NCI-H2196 treated with DMSO at 0.1 percent for 48 hours (cell line): ENCODE data around the gene PSMB3.

Experiments
- DNase-seq: peaks from one replicate; lab custom pipeline; 2025; ENCODE audit not compliant: unreplicated experiment; lab: John Stamatoyannopoulos, UW

PSMB3 gene

DNA sequence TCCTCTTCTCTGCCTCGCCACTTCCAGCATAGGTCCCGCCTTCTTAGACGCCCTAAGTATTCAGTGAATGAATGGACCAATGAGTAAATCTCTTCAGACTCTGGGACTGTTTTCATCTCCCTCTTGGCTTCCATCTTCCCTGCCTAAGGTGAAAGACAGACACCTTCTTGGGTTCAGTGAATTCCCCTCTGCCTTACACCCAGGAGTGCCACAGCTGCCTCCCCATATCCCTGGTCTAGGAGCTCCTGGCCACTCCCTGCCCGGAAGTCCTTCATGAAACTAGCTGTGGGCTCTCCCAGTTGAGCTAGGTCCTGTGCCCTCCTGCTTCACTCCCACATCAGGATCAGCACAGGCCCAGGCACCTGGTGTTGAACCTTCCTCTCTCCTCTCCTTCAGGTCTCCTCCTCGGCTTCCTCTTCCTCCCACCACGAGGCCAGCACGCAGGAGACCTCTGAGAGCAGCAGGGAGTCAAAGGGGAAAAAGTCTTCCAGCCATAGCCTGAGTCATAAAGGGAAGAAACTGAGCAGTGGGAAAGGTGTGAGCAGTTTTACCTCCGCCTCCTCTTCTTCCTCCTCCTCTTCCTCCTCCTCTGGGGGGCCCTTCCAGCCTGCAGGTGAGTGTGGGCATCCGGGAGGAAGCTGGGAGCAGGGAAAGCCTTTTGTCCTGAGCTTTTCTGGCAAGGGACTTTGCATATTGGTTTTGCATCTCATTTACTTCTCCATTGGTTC lies 37.2 kb upstream of the PSMB3 start:
- DNase-seq, result no peak

DNA sequence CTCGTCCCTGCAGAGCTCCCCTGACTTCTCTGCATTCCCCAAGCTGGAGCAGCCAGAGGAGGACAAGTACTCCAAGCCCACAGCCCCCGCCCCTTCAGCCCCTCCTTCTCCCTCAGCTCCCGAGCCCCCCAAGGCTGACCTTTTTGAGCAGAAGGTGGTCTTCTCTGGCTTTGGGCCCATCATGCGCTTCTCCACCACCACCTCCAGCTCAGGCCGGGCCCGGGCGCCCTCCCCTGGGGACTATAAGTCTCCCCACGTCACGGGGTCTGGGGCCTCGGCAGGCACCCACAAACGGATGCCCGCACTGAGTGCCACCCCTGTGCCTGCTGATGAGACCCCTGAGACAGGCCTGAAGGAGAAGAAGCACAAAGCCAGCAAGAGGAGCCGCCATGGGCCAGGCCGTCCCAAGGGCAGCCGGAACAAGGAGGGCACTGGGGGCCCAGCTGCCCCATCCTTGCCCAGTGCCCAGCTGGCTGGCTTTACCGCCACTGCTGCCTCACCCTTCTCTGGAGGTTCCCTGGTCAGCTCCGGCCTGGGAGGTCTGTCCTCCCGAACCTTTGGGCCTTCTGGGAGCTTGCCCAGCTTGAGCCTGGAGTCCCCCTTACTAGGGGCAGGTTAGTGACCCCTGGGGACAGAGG lies 36.1 kb upstream of the PSMB3 start:
- no peak for DNase-seq

DNA sequence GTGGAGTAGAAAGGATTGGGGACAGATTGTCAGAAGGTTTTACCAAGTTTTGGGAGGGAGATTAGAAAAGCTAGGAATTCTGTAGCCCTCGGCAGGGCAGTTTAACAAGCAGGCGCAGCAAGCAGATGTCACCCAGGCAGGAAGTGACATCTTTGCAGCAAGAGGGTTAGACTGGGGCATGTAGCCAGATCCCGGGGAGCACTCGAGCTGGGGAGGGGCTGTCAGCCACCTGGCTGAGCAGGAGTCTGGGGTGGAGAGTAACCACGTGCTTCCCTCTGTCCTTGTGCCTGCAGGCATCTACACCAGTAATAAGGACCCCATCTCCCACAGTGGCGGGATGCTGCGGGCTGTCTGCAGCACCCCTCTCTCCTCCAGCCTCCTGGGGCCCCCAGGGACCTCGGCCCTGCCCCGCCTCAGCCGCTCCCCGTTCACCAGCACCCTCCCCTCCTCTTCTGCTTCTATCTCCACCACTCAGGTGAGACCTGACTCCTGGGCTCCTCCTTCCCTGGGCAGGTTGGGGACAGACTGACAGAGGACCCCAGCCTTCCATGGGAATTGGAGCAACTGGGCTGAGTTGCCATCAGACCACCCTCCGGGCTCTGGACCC lies 35.3 kb upstream of the PSMB3 start:
- no peak for DNase-seq

DNA sequence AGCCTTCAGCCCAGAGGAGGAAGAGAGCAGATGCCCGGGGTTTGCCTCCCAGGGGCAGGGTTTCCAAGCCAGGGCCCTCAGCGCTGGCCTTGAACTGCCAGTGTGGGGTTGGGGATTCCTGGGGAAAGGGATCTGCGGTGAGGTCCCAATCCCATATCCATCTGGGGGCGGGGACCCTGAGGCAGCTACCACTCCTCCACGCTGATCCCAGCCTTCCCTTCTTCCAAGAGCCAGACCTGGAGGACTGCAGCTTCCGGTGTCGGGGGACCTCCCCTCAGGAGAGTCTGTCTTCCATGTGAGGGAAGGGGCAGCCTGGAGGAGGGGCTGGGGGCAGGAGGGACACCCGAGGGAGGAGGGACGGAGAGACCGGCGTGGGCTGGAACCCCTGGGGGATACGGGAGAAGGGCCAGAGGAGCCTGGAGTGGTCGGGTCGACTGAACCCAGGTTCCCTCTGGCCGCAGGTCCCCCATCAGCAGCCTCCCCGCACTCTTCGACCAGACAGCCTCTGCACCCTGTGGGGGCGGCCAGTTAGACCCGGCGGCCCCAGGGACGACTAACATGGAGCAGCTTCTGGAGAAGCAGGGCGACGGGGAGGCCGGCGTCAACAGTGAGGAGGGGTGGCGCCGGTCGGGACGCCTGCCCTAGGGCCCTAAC lies 33.1 kb upstream of the PSMB3 start:
- no peak for DNase-seq

DNA sequence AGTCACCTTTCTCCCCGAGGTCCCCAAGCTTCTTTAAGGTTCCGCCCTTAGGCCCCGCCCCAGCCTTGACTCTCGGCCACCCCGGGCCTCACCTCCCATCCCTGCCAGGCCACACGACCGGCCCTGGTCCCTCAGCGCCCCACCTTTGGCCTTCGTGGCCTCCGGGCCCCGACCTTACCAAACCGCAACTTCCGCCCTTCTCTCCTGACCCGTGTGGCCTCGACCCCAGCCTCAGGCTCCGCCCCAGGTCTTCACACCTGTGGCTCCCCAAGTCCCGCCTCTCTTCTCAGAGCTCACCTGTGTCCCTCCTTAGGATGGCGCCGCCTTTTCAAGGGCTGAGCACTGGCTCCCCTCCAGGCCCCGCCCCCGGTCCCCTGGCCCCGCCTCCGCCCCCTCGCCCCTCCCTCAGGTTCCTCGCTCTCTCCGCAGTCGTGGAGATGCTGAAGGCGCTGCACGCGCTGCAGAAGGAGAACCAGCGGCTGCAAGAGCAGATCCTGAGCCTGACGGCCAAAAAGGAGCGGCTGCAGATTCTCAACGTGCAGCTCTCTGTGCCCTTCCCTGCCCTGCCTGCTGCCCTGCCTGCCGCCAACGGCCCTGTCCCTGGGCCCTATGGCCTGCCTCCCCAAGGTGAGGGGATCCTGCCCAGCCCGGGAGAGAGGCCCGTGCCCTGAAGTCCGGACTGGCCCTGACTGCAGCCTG lies 32.4 kb upstream of the PSMB3 start:
- no peak for DNase-seq

DNA sequence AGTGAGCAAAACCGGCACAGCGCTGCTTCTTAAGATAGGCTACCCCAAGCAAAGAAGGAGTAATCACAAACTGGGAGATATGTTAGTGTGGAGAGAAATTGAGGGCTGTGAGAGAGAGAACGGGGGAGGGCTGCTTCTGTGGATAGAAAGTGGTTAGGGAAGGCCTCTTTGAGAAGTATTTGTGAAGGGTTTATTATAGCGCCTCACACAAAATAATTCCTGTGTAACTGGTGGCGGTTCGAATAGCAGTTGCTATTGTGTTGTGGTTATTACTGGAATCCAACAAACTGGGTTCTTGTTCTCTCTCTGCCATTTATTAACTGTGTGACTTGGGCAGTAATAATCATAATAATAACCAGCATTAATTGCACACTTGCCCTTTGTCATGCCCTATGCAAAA lies 31.6 kb upstream of the PSMB3 start:
- DNase-seq, result no peak

DNA sequence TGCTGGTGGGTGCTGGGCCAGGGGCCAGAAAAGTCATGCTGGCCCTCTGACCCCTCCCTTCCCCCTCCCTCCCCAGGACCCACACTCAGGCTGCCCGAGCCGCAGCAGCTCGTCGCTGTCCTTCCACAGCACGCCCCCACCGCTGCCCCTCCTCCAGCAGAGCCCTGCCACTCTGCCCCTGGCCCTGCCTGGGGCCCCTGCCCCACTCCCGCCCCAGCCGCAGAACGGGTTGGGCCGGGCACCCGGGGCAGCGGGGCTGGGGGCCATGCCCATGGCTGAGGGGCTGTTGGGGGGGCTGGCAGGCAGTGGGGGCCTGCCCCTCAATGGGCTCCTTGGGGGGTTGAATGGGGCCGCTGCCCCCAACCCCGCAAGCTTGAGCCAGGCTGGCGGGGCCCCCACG lies 30.7 kb upstream of the PSMB3 start:
- no peak for DNase-seq

DNA sequence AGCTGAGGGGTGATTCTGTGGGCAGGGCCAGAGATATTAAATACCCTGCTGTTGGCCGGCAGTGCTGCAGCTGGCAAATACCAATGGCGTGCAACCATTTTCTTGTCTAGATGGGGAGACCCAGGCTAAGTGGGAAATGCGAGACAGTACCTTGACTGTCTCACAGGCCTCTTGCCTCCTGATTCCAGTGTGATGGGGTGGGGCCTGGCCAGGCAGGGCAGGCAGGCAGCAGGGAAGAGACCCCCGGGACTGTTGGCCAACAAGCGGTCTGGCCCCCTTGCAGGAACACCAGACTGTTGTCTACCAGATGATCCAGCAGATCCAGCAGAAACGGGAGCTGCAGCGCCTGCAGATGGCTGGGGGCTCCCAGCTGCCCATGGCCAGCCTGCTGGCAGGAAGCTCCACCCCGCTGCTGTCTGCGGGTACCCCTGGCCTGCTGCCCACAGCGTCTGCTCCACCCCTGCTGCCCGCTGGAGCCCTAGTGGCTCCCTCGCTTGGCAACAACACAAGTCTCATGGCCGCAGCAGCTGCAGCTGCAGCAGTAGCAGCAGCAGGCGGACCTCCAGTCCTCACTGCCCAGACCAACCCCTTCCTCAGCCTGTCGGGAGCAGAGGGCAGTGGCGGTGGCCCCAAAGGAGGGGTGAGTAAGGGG lies 28.1 kb upstream of the PSMB3 start:
- peak; percentile 54 for DNase-seq

DNA sequence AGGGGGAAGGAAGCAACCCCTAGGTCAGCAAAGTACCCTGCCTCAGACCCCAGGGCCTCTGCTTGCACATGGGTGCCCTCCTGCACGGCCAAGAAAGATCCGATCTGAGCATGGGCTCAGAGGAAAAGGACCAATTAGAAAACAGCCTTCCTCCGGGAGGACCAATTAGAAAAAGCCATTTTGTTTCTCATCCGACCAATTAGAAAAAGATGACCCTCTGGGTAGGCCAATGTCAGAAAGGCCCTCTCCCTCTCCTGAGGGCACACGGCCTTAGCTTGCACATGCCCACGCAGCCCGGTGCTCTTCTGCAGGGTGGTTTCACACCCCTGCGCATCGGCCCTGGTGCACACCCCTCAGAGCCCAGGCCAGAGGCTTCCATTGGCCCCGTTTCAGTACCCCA lies 27.5 kb upstream of the PSMB3 start:
- DNase-seq, result peak; percentile 23

DNA sequence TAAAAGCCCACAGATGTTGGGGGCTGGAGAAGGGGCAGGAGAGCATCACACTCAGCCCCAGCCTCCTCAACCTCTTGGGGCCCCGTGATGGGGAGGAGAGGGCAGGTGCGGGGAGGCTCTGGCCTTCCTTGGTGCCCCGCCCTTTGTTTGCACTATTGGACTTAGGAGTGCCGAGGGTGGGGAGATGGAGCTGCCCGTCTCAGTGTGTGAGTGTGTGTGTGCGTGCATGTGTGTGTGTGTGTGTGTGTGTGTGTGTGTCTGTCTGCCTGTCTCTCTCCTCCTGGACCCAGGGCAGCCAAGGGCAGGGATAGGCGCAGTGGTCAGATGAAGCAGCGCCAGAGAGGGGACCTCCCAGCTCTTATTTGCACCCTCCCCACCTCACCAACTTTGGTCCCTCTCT lies 26.4 kb upstream of the PSMB3 start:
- DNase-seq, result peak; percentile 13

DNA sequence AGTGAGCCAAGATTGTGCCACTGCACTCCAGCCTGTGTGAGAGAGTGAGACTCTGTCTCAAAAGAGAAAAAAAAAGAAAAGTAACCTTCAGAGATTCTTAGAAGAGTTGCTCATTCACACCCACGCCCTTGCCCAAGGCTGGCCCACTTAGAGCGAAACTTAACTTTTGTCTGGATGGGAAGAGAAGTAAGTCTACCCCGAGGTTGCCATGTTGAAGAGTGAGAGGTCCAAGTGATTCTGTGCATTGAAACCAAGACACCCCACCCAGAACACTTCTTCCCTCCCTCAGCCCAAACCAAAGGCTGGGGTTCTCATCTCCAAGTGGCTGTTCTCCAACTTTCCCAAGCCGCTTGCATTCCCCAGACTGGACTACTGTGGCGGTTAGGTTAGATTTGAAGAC lies 24.8 kb upstream of the PSMB3 start:
- DNase-seq, result no peak

DNA sequence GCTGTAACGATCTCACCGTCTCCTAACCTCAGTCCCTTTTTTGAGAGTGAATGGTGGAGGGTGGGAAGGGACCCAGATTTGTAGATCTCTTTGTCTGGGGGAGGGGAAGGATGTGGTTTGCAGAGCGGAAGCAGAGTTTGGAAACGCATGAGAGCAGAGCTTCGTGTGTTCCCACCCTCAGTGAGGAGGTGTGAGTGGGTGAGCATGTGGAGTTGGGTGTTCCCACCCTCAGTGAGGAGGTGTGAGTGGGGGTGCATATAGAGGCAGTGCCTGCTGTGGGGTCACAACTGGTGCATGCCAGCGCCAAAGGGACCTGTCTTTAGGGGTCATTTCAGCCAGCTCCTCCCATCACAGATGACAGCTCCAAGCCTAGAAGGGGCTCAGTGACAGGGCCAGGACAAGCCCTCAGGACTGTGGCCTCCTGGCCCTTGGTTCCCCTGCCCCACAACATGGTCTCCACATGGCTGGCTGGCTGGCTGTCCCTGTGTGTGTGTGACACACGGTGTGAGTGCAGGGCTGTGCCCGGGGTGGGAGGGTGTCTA lies 24.2 kb upstream of the PSMB3 start:
- DNase-seq, result no peak

DNA sequence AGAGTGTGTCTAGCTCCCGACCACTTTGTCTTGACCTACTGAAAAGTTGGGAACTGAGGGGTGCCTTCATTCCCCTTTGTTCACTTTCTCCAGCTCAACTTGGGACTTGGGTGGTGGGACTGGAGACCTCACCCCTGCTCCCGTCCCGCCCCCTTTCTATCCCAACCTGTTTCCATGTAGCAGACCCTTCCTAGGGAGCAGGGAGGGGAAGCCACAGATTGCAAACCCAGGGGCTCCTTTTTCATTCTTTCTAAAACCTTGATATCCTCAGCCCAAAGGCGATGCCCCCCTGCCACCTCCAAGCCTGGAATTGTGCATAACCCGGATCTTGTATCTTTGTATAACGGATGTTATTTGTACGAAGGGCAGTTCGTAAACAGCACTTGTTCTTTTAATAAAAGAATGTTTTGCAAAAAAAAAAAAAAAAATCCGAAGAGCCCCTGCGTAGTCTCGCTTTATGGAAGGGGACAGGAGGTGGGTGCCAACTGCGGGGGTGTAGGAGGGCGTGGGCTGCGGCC lies 23.1 kb upstream of the PSMB3 start:
- DNase-seq, result no peak

DNA sequence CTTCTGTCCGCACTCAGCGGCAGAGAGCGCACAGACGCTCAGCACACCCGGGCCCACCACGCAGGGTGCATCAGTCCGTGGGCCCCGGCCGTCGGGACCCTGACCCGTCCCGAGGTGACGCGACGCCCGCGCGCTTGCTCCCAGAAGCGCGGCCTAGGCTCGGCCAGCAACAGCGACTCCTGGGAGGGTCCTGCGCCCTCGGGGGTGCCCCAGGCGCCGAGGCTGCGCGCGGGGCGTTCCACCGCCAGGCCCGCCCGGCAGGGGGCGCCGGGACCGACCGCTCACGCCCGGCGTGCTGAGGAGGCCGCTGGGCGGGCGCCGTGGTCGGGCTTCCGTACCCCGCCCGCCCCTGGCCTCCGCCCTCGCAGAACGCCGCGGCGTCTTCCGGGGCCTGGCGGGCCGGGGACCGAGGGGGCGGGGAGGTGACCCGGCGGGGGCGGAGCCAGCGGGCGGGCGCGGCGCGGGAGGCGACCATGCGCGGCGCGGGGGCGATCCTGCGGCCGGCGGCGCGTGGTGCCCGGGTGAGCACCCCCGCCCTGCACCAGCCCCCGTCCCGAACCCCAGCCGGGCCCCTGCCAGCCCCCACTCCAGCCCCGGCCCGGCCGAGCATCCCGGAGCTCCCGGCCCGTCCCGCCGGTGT lies 22.5 kb upstream of the PSMB3 start, which contains the start of gene CISD3:
Gene CISD3, plus strand, starts transcription at position 456 of the 640 bp plus-strand sequence. Its CDS starts 18 bp downstream, at position 474.
- DNase-seq, result peak; percentile 33

DNA sequence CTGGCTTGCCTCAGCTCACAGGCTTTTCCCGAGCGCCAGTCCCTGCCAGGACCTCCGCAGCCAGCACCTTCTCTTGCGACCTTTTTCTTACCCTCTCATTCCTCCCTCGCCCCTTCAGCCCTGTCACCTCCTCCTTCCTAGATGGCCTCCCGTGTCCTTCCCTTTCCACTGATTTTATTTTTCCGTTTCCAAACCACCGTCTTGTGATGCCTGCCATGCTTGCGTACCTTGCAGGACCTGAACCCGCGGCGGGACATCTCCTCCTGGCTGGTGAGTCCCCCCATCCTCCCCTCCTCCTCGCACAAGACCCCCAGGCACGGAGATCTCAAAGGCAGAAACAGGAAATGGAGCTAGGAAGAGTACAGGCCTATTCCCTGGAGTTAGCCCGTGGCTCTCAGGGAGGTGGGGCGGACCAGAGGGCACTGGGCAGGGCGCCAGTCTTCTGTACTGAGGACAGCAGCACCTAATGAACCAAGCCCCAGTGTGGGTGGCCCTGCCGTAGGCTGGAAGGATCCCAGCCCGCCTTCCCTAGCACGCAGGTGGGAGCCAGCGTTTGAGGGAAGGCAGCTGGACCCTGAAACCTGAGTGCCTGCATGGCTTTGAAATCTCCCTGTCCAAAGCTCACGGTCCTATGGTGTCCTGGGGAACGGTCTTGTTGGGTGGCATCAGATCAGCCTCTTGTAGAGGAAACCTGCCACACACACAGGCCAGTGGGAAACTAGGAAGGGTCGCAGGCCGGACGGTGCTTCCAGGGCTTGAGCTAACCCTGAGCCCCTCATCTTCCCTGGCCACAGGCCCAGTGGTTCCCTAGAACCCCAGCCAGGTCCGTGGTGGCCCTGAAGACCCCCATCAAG lies 21.8 kb upstream of the PSMB3 start:
- peak; percentile 55 for DNase-seq

DNA sequence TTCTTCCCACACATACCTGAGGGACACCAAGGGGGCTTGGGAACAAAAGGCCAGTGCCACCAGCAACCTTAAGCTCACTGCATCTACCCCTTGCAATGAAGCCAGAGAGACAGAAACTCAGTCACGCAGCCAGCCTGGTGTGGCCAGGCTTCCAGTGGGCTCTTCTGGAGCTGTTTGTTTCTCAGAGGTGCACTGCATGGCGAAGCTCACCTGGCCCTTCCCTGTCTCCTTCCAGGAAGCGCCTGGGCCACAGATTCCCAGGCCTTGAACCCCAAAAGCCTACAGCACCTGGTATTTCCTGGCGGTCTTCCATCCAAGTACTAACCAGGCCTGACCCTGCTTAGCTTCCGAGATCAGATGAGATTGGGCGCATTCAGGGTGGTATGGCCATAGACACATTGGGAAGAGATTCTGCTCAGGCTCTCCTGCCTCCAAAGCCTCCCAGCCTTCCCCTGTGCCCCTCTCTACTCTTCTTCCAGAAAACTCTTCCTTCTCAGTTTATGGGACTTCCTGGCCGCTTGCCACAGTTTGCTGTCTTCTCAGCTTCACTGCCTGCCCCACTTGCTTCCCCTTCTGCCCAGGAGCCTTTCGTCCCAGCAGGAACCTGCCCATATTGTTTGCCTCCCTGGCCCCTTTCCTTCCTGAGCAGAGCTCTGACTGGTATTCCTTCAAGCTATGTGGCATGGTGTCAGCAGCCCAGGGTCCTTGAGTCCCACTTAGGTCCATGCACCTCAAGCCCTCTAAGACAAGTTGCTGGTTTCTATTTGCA lies 20.8 kb upstream of the PSMB3 start:
- DNase-seq, result no peak

DNA sequence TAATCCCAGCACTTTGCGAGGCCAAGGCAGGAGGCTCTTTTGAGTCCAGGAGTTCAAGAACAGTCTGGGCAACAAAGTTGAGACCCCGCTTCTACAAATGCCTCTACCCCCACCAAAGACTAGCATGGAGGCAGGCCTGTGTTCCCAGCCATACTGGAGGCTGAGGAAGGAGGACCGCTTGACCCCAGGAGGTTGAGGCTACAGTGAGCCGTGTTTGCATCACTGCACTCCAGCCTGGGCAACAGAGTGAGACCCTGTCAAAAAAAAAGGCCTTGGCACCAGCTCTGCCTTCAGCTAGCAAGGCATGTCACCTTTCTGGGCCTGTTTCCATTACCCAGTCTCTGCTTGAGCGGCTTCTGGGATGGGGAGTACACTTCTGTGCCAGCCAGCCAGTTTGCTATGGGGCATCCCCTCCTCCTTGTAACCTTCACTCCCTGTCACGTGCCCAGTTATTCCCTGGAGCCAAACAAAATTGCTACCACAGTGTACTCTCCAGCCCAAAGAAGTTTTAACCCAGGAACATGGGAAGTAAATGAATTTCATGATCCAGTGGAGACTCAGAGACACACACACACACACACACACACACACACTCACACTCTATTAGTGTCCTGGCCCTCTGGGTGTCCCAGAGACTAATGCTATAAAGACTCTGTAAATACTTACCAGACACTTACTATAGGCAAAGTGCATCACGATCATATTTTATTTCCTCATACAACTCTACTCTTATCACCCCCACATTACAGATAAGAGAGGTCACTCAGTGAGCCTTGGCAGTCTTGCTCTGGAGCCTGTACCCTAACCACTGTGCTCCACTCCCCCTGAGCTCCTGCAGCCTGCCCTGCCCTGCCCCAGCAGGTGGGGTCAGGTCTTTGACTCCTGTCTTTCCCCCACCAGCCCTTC lies 19.9 kb upstream of the PSMB3 start:
- DNase-seq, result no peak
